ENCODE measurements around the gene IDUA. TPM values are rescaled to one million over a fixed set of nuclear protein-coding genes. Genes with fewer than 3 reads are reported as not detected.

The IDUA gene
- total RNA-seq, 1 experiment from 2014 or later, result 46.6 TPM

DNA sequence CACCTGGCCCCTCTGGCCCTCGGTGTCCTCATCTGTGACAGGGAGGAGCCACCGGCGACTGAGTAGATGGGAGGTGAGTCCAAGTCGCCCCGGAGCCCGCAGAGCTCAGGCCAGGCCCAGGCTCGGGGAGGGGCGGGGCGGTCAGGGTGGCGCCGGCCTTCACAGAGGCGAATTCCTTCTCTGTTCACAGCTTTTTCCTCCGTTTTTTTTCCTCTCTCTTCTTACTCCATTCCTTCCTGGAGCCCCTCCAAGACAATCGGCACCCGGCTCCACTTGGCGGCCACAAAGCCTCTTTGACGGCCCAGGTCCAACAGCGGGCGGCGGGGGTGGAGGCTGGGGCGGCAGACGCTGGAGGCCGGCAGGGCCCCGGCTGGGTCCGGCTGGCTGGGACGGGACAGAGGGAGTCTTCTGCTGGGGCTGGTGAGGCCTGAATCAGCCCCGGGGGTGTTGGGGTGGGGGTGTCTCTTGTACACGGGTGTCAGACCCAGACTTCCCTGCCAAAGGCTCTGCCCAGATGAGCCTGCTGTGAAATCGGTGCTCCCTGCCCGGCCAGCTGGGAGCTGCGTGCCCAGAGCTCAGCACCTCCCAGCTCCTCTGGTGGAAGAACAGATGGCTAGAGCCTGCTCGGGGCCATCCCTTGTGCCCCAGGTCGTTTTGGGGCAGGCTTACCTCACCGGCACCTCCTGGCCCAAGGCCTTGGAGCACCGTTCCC, 47.2 kb downstream of the IDUA start:
- no peaks in the 10 kb centered on the region for H3F3A ChIP-seq (ENCODE audit: insufficient read depth, low read depth)
- H3K27me3 ChIP-seq (ENCODE audit: insufficient read depth, low read depth), result peaks cover 19% of the 10 kb centered on the region
- no peak for DNase-seq
- no peaks in the 10 kb centered on the region for H4K20me1 ChIP-seq (ENCODE audit: insufficient read depth)
- ChIA-PET CTCF (no interaction called here), POLR2A (ENCODE audit: unreplicated experiment) (interaction anchor here (0.5 kb wide), 1 partner anchor 296 kb away, joined by 3 read pairs; no protein-coding TSS in a partner anchor)
- H3K9me2 ChIP-seq (ENCODE audit: insufficient read depth), result no peaks in the 10 kb centered on the region
- H3K4me1 ChIP-seq (replicated peaks; ENCODE audit: insufficient read depth), result peaks cover 2% of the 10 kb centered on the region; the same call in 1 of the 2 replicates
- no peak overlapping the region for H3K4me2 ChIP-seq
- no peaks in the 10 kb centered on the region for H3K36me3 ChIP-seq (ENCODE audit: low read depth)
- BruUV-seq (replicated peaks), result no TSS peak
- no peak overlapping the region for H3K27ac ChIP-seq
- no peak overlapping the region for H2AFZ ChIP-seq
- no peaks in the 10 kb centered on the region for H3K9me3 ChIP-seq (ENCODE audit: insufficient read depth, low read depth)
- no peak overlapping the region for H3K4me3 ChIP-seq
- no peak for TF ChIP-seq EZH2 (IDR thresholded peaks at IDR 0.05; ENCODE audit: low read depth)
- TF ChIP-seq CTCF (conservative IDR thresholded peaks at IDR 0.05), result no peak
- H3K79me2 ChIP-seq (ENCODE audit: low read depth), result no peaks in the 10 kb centered on the region
- intact Hi-C loops (cut with micrococcal nuclease; ENCODE audit: unreplicated experiment), result loop anchor here (5.0 kb wide), 1 partner anchor 318 kb away; no protein-coding TSS in a partner anchor

DNA sequence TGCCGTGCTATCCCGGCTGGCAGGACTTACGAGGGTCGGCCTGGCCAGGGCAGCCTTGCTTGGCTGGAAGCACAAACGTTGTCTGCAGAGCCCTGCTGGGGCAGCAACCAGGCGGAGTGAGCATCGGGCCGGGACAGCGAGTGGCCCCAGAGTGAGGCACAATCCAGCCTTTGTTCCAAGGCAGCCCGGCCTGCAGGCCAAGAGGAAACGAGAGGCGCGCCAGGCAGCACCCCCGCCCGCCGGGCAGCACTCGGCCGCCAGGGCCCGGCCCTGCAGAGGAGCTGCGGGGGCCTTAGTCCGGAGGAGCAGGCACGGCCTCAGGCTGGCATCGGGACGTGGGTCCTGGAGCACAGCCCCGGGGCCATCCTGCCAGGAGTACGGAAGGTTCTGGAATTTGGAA, 48.7 kb downstream of the IDUA start:
- Histone ChIP-seq H3K4me3 (no peak overlapping the region), H3K27ac (no peak overlapping the region), H3K36me3 (ENCODE audit: low read depth) (no peaks in the 10 kb centered on the region), H2AFZ (no peak overlapping the region), H3K79me2 (ENCODE audit: low read depth) (no peaks in the 10 kb centered on the region), H3F3A (ENCODE audit: insufficient read depth, low read depth) (peaks cover 8% of the 10 kb centered on the region; the same call in 1 of the 2 replicates), H4K20me1 (ENCODE audit: insufficient read depth) (no peaks in the 10 kb centered on the region), H3K9me3 (ENCODE audit: insufficient read depth, low read depth) (no peaks in the 10 kb centered on the region), H3K9me2 (ENCODE audit: insufficient read depth) (no peaks in the 10 kb centered on the region), H3K27me3 (ENCODE audit: insufficient read depth, low read depth) (peaks cover 19% of the 10 kb centered on the region), H3K4me1 (replicated peaks; ENCODE audit: insufficient read depth) (peaks cover 15% of the 10 kb centered on the region), H3K4me2 (no peak overlapping the region)
- intact Hi-C loops (cut with micrococcal nuclease; ENCODE audit: unreplicated experiment), result no loop called here
- BruUV-seq (replicated peaks), result no TSS peak
- TF ChIP-seq CTCF (conservative IDR thresholded peaks at IDR 0.05) (no peak), EZH2 (IDR thresholded peaks at IDR 0.05; ENCODE audit: low read depth) (no peak)
- CTCF ChIA-PET, result no interaction called here
- DNase-seq, result no peak
- POLR2A ChIA-PET (ENCODE audit: unreplicated experiment), result no interaction called here

GRCh38 chr4:1036095-1036494, 49.3 kb downstream of the IDUA start:
- TF ChIP-seq CTCF (conservative IDR thresholded peaks at IDR 0.05) (no peak), EZH2 (IDR thresholded peaks at IDR 0.05; ENCODE audit: low read depth) (no peak)
- H3K4me3 ChIP-seq, result no peak overlapping the region
- peaks cover 12% of the 10 kb centered on the region; the same call in 1 of the 2 replicates for H3F3A ChIP-seq (ENCODE audit: insufficient read depth, low read depth)
- H3K4me2 ChIP-seq, result no peak overlapping the region
- H3K36me3 ChIP-seq (ENCODE audit: low read depth), result no peaks in the 10 kb centered on the region
- no peaks in the 10 kb centered on the region for H4K20me1 ChIP-seq (ENCODE audit: insufficient read depth)
- no peak for DNase-seq
- peaks cover 18% of the 10 kb centered on the region for H3K27me3 ChIP-seq (ENCODE audit: insufficient read depth, low read depth)
- intact Hi-C loops (cut with micrococcal nuclease; ENCODE audit: unreplicated experiment), result no loop called here
- CTCF ChIA-PET, result interaction anchor here (0.6 kb wide), 1 partner anchor 137 kb away, joined by 4 read pairs; the partner anchor contains the start of gene SPON2
- no peaks in the 10 kb centered on the region for H3K9me2 ChIP-seq (ENCODE audit: insufficient read depth)
- peaks cover 15% of the 10 kb centered on the region for H3K4me1 ChIP-seq (replicated peaks; ENCODE audit: insufficient read depth)
- POLR2A ChIA-PET (ENCODE audit: unreplicated experiment), result no interaction called here
- no peak overlapping the region for H3K27ac ChIP-seq
- H3K9me3 ChIP-seq (ENCODE audit: insufficient read depth, low read depth), result no peaks in the 10 kb centered on the region
- H2AFZ ChIP-seq, result no peak overlapping the region
- no TSS peak for BruUV-seq (replicated peaks)
- H3K79me2 ChIP-seq (ENCODE audit: low read depth), result no peaks in the 10 kb centered on the region
